ACHN (cell line): Measurements from ENCODE around the gene PRCP.
"Not testable (repeated sequence)": the region's sequence is repeated elsewhere in the genome, so short reads cannot be mapped to it uniquely, and the experiment has no call there.

Source experiments
- DNase-seq: peaks from one replicate; pipeline ENCODE4 v3.0.0-alpha.2; 2015
- in situ Hi-C: cut with HindIII; loops from 2 replicates; pipeline ENCODE4 v1.10.0; 2017; ENCODE audit warnings: low sequenced_read_pairs, low pct_ligation_motif_present, low pct_unique_long_range_greater_than_20kb

Gene PRCP

DNA sequence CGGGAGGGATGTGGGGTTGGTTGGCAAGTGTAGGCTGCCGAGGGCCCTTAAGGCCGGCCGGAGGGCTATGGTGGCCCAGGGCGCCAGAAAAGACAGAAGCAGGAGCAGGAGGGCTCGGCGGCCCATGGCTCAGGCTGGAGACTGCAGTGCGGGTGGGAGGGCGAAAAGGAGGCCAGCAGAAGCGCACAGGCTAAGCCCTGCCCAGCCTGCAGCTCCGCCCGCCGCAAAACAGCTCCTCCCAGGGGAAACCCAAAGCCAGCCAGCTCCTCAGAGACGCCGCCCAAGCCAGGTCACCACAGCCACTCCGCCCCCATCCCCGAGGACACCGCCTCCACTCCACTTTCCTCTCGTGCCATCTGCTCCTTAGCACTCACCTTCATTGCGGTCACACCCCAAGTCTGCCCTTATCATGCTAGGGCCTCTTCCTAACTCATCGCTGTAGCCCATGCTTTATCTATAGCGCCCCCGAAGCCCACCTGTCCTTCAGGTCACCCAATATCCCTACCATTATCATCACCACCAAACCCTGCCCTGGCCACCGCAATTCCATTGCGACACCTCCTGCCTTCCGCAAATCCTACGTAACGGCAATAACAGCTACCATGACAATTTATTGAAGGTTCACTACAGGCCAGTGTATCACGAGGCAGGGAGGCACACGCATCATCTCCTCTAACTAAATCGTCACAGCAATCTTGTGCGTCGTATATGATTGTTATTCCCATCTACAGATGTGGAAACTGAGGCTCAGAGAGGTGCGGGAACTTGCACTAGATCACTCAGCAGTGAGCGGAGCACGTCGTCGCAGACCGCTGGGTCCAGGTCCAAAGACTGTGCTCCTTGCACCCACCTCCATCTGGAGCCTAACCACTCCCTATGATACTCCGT lies at the start of gene PRCP:
Gene PRCP, minus strand, starts transcription at position 154 of the 888 bp plus-strand sequence. Its CDS starts 28 bp downstream, at position 126.
- in situ Hi-C loops, result no loop called here
- peak; percentile 90 for DNase-seq

GRCh38 chr11:82949352-82949751 lies 49.1 kb upstream of the PRCP start:
- in situ Hi-C loops, result no loop called here
- no peak for DNase-seq

- DNase-seq, result no peak
These were observed 45.5 kb upstream of the PRCP start for GRCh38 chr11:82945682-82946081.

GRCh38 chr11:82945041-82945440 lies 44.8 kb upstream of the PRCP start:
- in situ Hi-C loops, result not testable (repeated sequence)

More at GRCh38 chr11:82945682-82946081, 45.5 kb upstream of the PRCP start:
- in situ Hi-C loops, result no loop called here

DNA sequence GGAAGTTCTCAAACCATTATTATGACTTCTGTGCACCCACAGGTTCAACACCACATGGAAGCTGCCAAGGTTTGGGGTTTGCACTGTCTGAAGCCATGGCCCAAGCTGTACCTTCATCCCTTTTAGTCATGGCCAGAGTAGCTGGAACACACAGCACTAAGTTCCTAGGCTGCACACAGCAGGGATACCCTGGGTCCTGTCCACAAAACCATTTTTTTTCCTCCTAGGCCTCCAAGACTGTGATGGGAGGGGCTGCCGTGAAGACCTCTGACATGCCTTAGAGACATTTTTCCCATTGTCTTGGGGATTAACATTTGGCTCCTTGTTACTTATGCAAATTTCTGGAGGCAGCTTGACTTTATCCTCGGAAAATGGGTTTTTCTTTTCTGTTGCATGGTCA lies 44.0 kb upstream of the PRCP start:
- DNase-seq, result no peak
- in situ Hi-C loops, result no loop called here

More at GRCh38 chr11:82945041-82945440, 44.8 kb upstream of the PRCP start:
- DNase-seq, result not testable (repeated sequence)

- DNase-seq, in situ Hi-C loops: not testable (repeated sequence)
These were observed 43.2 kb upstream of the PRCP start for GRCh38 chr11:82943430-82943829.

DNA sequence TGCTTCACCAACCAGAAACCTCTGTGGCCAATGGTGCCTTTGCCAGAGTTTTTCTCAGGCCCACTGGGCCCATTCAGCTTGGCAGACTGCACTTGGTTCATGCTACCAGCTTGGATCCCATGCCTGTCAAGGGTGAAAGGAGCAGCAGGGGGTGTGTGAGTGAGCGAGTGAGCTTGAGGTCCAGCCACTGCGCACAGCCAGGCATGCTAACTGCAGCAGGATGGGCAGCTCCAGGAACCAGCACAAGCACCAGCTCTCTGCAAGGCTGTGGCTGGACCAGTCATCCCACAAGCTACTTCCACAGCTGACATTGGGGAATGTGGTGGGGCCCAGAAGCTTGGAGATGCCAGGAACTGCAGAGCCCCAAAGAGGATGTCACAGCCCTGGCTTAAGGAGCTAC lies 42.1 kb upstream of the PRCP start:
- in situ Hi-C loops, result no loop called here
- DNase-seq, result no peak

GRCh38 chr11:82939456-82939855 lies 39.2 kb upstream of the PRCP start:
- DNase-seq, result no peak
- in situ Hi-C loops, result no loop called here

GRCh38 chr11:82937554-82937953 lies 37.3 kb upstream of the PRCP start:
- in situ Hi-C loops, result no loop called here

DNA sequence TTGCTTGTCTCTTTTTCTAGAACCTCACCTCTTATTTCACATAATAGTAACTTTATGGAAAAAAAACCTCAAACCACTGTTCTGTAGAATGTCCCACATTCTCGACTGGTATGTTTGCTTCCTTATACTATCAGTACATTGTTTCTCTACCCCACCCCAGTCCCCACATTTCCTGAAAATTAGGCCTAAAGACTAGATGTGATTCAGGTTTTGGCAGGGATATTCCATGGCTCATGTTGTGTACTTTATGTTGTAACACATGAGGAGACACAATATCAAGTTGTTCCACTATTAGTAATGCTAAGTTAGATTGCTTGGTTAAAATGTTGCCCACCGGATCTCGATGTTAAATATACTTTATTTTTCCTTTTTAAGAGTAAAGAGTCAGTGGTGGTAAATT lies 36.0 kb upstream of the PRCP start:
- no peak for DNase-seq
- in situ Hi-C loops, result no loop called here

More at GRCh38 chr11:82937554-82937953, 37.3 kb upstream of the PRCP start:
- no peak for DNase-seq

DNA sequence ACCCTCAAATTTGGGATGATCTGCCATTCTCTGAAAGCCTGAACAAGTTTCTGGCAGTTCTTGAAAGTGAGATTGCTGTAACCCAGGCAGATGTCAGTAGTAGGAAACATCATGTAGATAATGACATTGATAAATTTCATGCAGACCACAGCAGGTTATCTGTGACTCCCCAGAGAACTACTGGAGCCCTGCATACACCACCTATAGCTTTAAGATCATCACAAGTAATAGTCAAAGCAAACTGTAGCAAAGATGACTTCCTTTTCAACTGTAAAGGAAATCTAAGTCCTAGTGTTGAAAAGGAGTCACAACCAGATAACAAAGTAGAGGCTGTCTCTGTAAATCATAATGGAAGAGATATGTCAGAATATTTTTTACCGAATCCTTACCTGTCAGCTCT lies 32.3 kb upstream of the PRCP start:
- DNase-seq, result no peak
- in situ Hi-C loops, result no loop called here

DNA sequence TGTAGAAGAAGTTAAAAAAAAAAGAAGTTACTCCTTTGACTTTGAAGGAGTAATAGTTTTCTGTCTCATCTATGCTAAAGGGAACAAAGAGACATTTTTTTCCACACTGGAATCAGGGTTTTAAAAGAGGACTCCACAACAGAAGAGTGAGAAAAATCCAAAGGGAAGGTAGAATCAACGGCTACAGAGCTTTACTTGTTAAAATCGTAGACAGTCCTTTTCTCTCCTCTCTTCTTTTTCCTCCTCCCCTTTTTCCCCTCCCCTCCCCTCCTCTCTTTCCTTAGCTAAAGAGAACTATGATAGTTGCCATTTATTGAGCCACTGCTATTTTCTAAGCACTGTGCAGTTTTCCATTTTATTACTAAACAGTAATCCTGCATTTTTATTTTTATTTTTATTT lies 30.5 kb upstream of the PRCP start:
- no peak for DNase-seq
- in situ Hi-C loops, result no loop called here

DNA sequence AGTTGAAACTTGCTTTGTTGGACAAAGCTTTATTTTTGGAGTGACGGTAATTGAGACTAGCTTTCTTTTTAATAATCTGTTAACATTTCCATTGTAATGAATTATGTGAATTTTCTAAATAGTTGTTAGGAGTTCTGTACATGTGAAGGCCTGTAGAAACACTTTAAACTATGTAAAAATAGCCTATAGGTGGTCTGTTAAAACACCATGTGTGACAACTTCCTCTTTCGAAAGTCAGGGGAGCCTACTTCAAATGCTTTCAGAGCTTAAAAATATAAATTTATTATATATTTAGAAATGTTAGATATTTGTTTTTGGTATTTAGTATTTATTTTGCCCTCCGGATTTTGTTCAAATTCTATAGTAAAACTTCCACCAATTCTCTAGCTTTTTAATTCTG lies 30.0 kb upstream of the PRCP start:
- in situ Hi-C loops, result no loop called here
- DNase-seq, result no peak

GRCh38 chr11:82929121-82929520 lies 28.9 kb upstream of the PRCP start:
- in situ Hi-C loops, result no loop called here
- no peak for DNase-seq

- in situ Hi-C loops, result no loop called here
- peak; percentile 65 for DNase-seq
These were observed 27.1 kb upstream of the PRCP start for GRCh38 chr11:82927264-82927880.

GRCh38 chr11:82924522-82925224 lies 24.4 kb upstream of the PRCP start:
- no peak for DNase-seq
- in situ Hi-C loops, result no loop called here

DNA sequence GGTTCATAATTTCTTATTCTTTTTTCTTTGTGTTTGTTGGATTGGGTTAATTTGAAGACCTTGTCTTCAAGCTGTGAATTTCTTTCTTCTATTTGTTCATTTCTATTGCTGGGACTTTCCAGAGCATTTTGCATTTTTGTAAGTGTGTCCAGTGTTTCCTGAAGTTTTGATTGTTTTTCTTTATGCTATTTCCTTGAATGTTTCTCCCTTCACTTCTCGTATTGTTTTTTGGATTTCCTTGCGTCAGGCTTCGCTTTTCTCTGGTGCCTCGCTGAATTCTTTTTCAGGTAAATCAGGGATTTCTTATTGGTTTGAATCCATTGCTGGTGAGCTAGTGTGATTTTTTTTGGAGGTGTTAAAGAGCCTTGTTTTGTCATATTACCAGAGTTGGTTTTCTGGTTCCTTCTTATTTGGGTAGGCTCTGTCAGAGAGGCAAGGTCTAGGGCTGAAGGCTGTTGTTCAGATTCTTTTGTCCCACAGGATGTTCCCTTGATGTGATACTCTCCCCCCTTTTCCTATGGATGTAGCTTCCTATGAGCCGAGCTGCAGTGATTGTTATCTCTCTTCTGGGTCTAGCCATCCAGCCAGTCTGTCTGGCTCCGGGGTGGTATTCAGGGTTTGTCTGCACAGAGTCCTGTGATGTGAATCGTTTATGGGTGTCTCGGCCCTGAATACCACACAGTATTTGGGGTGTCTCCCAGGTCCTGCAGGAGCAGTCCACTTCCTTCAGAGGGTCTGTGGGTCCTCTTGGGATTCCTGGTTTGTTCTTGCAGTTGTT lies 22.4 kb upstream of the PRCP start:
- in situ Hi-C loops, DNase-seq: not testable (repeated sequence)

- in situ Hi-C loops, result not testable (repeated sequence)
These were observed 20.0 kb upstream of the PRCP start for GRCh38 chr11:82920227-82920626.

More at GRCh38 chr11:82920227-82920626, 20.0 kb upstream of the PRCP start:
- not testable (repeated sequence) for DNase-seq
